SJSA1 (cell line): ENCODE results near the gene MAP2K5. TPM values are rescaled to one million over a fixed set of nuclear protein-coding genes. Genes with fewer than 3 reads are reported as not detected.

ENCODE experiments used
- DNase-seq, 2 experiments: peaks; one replicate each; pipeline ENCODE4 v3.0.0-alpha.2; 2015 to 2020; ENCODE audit warnings: low spot score in 2 of 2, low read depth in 1 of 2
- H3K27ac ChIP-seq: fragments of 250-450 bp; sonication (Bioruptor Pico); 2 replicates; pipeline ENCODE4 v1.5.1; 2020; ENCODE audit warnings: mild to moderate bottlenecking, moderate library complexity
- H3K27me3 ChIP-seq: fragments of 250-450 bp; sonication (Bioruptor Pico); replicated peaks from 2 replicates; pipeline ENCODE4 v1.5.1; 2020; ENCODE audit warnings: mild to moderate bottlenecking, moderate library complexity
- H3K36me3 ChIP-seq: fragments of 250-450 bp; sonication (Bioruptor Pico); 2 replicates; pipeline ENCODE4 v1.5.1; 2020; ENCODE audit warnings: mild to moderate bottlenecking
- H3K4me1 ChIP-seq: fragments of 250-450 bp; sonication (Bioruptor Pico); replicated peaks from 2 replicates; pipeline ENCODE4 v1.6.1; 2021; ENCODE audit warnings: mild to moderate bottlenecking
- H3K4me3 ChIP-seq: fragments of 250-450 bp; sonication (Bioruptor Pico); 2 replicates; pipeline ENCODE4 v1.5.1; 2020; ENCODE audit warnings: mild to moderate bottlenecking
- H3K9me3 ChIP-seq: fragments of 250-450 bp; sonication (Bioruptor Pico); replicated peaks from 2 replicates; pipeline ENCODE4 v1.5.1; 2020; ENCODE audit warnings: mild to moderate bottlenecking
- total RNA-seq: library from RNA; depleted of rRNA; stranded (reverse); fragments of >200 nt; shearing (Covaris generic); gene quantifications from 2 replicates; pipeline ENCODE4 v1.2.3, GENCODE V29; 2014

The MAP2K5 gene
- total RNA-seq, 1 experiment from 2014 or later: 4.3 TPM

DNA sequence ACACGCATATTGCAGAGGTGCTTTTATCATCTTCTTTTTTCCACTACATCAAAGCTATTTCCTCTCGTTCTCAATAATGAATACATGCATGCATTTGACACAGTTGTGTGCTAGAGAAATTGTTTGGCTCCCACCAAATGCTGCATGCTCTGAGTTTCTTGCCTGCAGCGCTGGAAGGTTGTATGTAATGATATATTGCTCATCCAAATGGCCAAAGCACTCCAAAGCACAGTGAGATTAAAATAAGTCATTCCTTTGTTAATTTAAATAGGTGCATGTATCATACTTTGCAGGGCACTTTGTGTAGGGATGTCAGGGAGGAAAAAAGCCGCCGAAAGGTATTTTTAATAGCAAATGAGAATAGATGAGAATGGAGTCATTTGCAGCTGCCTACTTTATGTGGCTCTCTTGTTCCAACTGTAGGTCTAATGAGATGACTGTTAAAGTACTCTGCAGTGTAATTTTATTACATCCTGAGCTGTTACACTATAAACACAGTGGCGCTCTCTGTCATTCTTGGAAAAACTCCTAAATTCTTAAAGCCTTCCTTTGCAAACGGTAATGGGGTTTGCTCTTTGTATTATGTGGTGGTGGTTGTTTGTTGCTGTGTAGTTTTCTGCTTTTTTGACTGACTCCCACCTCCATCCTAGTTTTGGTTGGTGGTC is 225.9 kb downstream of the MAP2K5 start:
- no peaks in the 10 kb centered on the region for H3K27me3 ChIP-seq
- no peaks in the 10 kb centered on the region for H3K9me3 ChIP-seq
- no peaks in the 10 kb centered on the region for H3K4me1 ChIP-seq
- H3K4me3 ChIP-seq: no peak overlapping the region
- no peaks in the 10 kb centered on the region for H3K36me3 ChIP-seq
- no peak overlapping the region for H3K27ac ChIP-seq
- no peak for DNase-seq

DNA sequence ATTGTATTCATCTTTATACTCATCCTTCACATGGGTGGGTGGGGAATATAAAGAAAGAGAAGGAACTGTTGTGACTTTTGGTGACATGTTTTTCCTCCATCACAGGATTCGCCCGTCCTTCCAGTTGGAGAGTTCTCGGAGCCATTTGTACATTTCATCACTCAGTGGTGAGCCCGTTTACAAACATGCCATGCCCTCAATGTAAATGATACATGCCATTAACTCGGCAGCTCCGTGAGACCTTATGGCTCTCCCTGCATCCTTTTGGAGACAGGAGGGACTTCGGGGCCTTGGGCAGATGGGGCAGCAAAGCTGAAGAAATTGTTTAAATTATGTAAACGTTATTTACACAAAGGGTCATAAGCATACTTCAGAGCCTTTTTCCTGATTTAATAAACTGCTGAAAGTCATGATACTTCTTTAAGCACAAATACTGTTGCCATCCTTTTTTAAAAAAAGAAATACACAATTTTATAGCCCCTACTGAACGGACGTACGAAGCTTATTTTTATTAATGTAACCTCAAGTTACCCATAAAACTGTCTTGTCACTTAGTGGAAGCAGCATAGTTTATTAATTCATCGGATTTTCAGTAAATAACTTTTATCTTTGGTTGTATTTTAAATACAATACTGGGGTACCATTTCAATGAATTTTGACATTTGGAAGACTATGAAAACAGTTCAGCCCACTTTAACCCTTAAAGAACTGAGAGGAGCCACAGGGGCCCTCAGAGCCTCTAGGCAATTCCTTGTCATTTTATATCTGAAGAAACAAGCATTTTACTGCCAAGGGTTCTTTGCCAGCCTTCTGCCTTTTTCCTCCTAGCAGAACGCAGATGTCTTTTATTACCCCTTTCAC is 227.2 kb downstream of the MAP2K5 start:
- Histone ChIP-seq H3K36me3 (no peaks in the 10 kb centered on the region), H3K4me3 (no peak overlapping the region), H3K4me1 (no peaks in the 10 kb centered on the region), H3K9me3 (no peaks in the 10 kb centered on the region), H3K27ac (no peak overlapping the region), H3K27me3 (no peaks in the 10 kb centered on the region)
- no peak for DNase-seq

DNA sequence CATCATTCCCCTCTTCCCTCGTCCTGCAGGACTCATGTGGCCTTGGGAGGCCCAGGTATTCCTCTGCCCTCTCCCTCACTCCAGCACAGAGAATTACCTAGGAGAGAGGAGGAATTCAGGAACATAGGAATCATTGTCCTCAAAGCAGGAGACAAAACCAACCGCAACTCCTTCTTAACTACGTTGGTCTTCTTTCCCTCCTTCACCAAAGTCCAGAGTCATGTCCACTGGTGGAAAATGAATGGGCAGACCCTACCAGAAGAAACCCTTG is 227.8 kb downstream of the MAP2K5 start:
- Histone ChIP-seq H3K27me3 (no peaks in the 10 kb centered on the region), H3K4me3 (no peak overlapping the region), H3K4me1 (no peaks in the 10 kb centered on the region), H3K27ac (no peak overlapping the region), H3K36me3 (no peaks in the 10 kb centered on the region), H3K9me3 (no peaks in the 10 kb centered on the region)
- no peak for DNase-seq

DNA sequence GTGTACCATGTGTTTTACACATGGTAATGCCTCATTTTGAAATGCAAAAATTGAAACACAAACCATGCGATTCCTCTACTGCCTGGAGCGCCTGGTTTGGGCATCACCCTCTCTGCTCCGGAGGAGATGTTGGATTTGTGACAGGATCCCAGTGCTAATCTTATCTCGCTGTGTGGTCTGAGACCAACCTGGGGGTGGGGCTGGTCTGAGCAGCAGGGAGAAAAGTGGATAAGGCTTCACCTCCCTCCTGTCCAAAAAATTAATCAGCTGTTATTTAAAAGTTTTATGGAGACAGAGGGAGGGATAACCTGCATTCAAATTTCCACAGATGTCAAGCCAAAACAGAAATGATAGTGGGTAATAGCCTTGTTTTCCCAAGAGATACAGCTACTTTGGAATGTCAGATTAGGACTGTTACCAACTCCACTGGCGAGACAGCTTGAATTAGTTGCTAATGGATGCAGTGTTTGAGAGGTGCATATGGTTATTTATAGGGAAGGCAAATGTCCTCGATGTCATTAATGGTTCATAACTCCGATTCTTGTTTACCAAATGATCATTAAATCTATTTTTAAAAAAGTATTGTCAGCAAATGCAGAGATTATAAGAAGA is 228.8 kb downstream of the MAP2K5 start:
- Histone ChIP-seq H3K27me3 (no peaks in the 10 kb centered on the region), H3K4me3 (no peak overlapping the region), H3K4me1 (no peaks in the 10 kb centered on the region), H3K36me3 (no peaks in the 10 kb centered on the region), H3K27ac (no peak overlapping the region), H3K9me3 (no peaks in the 10 kb centered on the region)
- no peak for DNase-seq

DNA sequence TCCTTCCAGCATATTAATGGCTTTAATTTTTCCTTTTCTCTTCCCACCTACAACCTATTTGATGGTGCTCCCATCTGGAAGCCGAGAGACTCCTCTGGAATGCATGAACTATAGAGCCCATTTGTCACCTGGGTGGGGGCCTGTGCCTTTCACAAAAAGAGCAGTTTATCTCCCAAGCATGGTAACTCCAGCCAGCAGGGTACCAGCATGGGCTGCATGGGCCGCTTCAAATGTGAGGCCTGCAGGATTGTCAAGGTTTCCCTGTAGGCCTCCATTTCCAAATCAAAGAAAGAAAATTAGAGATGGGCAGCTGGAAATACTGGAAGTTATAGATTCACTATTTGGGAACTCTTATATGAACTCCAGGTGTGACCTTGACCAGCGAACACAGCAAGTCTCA is 232.1 kb downstream of the MAP2K5 start:
- H3K27me3 ChIP-seq: no peaks in the 10 kb centered on the region
- no peaks in the 10 kb centered on the region for H3K9me3 ChIP-seq
- H3K4me1 ChIP-seq: no peaks in the 10 kb centered on the region
- H3K4me3 ChIP-seq: no peak overlapping the region
- no peak for DNase-seq
- no peak overlapping the region for H3K27ac ChIP-seq
- H3K36me3 ChIP-seq: no peaks in the 10 kb centered on the region

DNA sequence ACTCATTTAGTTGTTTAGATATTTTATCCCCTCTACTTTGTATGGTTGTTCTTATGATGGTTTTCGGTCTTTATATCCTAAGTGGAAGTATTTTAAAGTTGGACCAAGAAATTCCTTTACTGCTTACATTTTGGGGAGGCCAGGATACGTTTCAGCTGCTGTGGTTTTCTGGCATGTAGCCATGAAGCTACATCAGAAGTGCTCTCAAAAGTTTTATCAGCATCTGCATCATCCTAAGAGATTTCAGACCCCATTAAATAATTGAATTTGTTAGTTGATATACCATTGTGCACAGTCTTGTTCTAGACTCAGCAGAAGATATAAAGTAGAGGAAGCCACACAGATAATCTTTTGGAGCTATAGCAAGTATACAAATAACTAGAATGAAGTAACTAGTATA is 232.7 kb downstream of the MAP2K5 start:
- Histone ChIP-seq H3K9me3 (no peaks in the 10 kb centered on the region), H3K27me3 (no peaks in the 10 kb centered on the region), H3K36me3 (no peaks in the 10 kb centered on the region), H3K4me1 (no peaks in the 10 kb centered on the region), H3K4me3 (no peak overlapping the region), H3K27ac (no peak overlapping the region)
- no peak for DNase-seq

DNA sequence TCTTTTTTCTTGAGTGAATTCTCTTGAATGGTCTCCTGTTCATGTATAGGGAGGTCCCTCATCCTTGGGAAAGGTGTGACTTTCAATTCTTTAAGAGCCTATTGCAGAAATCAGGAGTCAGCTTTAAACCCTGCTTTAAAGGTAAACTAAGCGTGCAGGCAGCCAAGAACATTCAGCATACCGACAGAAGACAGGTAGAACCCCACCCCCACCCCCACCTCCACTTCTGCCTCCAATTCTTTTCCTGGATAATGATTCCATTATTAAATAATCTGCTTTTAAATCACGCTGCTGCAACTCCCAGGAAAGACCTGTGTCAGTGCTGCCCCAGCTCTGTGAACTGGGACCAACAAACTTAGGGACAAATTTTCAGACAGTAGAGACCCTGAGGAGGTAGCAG is 233.5 kb downstream of the MAP2K5 start:
- H3K9me3 ChIP-seq: no peaks in the 10 kb centered on the region
- DNase-seq: no peak
- no peak overlapping the region for H3K4me3 ChIP-seq
- no peak overlapping the region for H3K27ac ChIP-seq
- H3K36me3 ChIP-seq: no peaks in the 10 kb centered on the region
- no peaks in the 10 kb centered on the region for H3K27me3 ChIP-seq
- H3K4me1 ChIP-seq: no peaks in the 10 kb centered on the region

DNA sequence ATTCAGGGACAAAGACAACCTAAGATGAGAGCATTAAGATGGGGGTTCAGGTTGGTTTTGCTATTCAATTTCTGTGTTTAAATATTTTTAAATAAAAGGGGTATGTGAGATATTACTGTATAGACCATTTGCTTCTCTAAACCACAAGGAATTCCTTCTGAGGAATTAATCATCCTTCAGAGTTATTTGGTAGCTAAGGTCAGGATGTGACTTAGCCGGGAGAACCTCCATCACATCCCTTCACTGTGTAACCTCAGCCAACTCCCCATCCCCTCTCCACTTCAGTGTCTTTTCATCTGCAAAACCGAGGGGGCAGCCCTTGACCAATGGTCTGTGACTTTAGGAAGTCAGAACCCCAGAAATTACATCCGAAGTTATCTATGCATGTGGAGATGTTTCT is 234.1 kb downstream of the MAP2K5 start:
- no peaks in the 10 kb centered on the region for H3K27me3 ChIP-seq
- H3K9me3 ChIP-seq: no peaks in the 10 kb centered on the region
- DNase-seq: no peak
- H3K4me1 ChIP-seq: no peaks in the 10 kb centered on the region
- H3K36me3 ChIP-seq: no peaks in the 10 kb centered on the region
- no peak overlapping the region for H3K27ac ChIP-seq
- H3K4me3 ChIP-seq: no peak overlapping the region

DNA sequence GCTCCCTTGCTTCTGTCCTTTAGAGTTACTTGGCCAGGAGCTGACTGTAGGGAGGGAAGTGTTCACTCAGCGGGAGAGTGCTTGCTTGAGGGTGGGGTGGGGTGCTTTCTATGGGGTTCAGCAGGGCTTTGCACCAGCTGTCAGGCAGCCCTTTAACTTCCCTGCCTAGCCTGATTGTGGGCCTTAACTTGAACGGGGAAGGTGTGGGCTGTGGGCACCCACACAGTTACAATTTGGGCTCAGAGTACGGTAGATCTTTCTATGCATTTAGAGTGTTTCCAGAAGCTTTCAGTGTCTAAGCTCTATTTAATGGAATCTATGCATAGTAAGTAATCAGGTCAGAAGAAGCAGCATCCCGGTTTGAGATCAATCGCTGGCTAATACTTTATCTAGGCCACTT is 234.6 kb downstream of the MAP2K5 start:
- H3K4me3 ChIP-seq: no peak overlapping the region
- no peaks in the 10 kb centered on the region for H3K9me3 ChIP-seq
- no peak for DNase-seq
- no peak overlapping the region for H3K27ac ChIP-seq
- H3K36me3 ChIP-seq: no peaks in the 10 kb centered on the region
- H3K27me3 ChIP-seq: no peaks in the 10 kb centered on the region
- no peaks in the 10 kb centered on the region for H3K4me1 ChIP-seq

DNA sequence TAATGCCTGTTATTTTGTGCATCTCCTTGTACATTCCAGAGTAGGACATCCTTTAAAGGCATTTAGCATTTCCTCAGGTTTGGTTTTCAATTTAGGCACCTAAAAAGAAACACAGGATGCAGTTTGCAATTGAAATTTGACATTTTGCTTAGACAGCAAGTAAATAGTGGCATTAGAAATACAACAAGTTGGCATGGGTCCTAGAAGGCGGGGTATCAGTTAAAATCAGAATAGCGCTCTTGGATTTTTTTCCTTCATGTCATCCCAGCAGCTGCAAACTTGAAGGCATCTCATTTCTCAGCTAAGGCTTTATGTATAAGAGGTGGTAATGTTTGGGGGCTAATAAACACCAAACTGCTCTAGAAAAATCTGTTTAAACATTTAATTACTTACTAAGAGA is 235.3 kb downstream of the MAP2K5 start:
- Histone ChIP-seq H3K4me3 (no peak overlapping the region), H3K9me3 (no peaks in the 10 kb centered on the region), H3K4me1 (no peaks in the 10 kb centered on the region), H3K36me3 (no peaks in the 10 kb centered on the region), H3K27me3 (no peaks in the 10 kb centered on the region), H3K27ac (no peak overlapping the region)
- DNase-seq: no peak

DNA sequence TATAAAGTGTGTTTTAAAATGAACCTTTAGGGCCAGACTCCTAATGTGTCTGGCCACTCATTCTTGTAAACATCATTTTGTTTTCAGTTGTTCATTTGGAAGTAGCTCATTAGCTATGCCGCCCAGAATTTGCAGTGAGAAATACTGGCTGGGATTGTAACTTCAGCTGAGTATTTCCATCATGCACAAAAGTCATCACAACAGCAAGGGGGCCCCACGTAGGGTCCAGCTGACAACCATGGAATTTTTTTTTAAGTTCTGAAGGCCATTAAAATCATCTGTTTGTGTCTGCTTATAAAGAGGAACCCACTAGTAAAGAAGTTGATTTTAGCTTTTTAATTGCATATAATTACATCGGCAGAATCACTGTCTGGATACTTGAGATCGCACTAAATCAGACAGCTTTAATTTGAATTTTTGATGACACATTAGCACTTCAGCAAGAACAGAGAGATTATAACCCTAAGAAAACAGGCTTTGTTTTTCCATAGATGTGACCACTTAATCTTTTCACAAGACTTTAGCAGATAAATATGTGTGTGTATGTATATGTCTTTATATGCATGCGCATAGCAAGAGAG is 236.6 kb downstream of the MAP2K5 start:
- no peak overlapping the region for H3K27ac ChIP-seq
- no peak for DNase-seq

DNA sequence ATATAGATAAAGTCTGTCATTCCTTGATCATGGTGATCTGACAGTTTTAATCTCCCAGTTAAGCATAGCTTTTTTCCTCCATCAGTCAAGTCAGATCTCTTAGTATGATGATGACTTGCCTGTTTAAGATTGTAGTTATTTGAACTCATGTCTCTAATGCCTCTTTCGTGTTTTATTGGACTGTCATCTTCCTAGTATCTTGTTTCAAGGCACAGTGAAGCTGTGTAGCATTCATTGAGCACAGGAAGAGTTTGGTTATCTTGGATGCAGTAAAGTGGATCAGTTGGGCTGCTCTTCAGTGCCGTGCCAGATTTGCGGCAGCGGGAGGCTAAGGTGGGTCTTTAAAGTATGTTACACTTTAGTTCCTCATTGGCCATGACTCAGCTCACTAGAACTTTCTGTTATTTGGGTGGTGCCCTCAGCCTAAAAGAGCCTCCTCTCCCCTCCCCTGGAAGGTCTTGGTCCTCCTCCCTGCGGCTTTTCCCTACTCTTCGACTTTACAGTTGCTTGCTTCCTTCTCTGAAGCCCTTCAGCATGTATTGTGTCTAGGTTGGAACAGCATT is 237.1 kb downstream of the MAP2K5 start:
- Histone ChIP-seq H3K9me3 (no peaks in the 10 kb centered on the region), H3K36me3 (no peaks in the 10 kb centered on the region), H3K4me1 (no peaks in the 10 kb centered on the region), H3K27ac (no peak overlapping the region), H3K4me3 (no peak overlapping the region), H3K27me3 (no peaks in the 10 kb centered on the region)
- DNase-seq: no peak

More for the DNA sequence above, 236.6 kb downstream of the MAP2K5 start:
- H3K4me1 ChIP-seq: no peaks in the 10 kb centered on the region
- no peaks in the 10 kb centered on the region for H3K27me3 ChIP-seq
- no peak overlapping the region for H3K4me3 ChIP-seq
- H3K36me3 ChIP-seq: no peaks in the 10 kb centered on the region
- H3K9me3 ChIP-seq: no peaks in the 10 kb centered on the region

DNA sequence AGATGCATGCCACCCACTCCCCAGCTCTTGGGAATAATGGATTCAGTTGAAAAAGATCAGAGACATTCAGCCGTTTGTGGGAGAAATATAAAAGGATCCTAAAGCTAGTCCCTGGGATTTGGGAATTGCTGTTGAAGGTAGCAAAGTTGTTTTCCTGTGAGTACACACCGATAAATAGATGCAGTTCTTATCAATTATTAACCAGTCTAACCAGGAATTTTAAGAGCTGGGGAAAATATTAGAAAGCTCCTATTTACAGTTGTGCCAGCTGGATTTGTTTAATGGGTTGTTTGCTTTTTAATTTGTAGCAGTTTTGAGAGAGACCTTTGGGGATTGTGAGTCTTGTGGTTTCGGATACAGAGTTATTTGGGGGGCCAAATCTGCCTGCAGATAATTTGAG is 238.6 kb downstream of the MAP2K5 start:
- Histone ChIP-seq H3K36me3 (no peaks in the 10 kb centered on the region), H3K27ac (no peak overlapping the region), H3K4me1 (no peaks in the 10 kb centered on the region), H3K27me3 (no peaks in the 10 kb centered on the region), H3K4me3 (no peak overlapping the region), H3K9me3 (no peaks in the 10 kb centered on the region)
- DNase-seq: no peak
